ENCODE results near the gene TSPAN9. TPM values are rescaled to one million over a fixed set of nuclear protein-coding genes. Genes with fewer than 3 reads are reported as not detected.

Gene TSPAN9
- total and polyA plus RNA-seq, 4 experiments from 2014 or later, result 0.67 to 0.84 TPM; not detected in 2

DNA sequence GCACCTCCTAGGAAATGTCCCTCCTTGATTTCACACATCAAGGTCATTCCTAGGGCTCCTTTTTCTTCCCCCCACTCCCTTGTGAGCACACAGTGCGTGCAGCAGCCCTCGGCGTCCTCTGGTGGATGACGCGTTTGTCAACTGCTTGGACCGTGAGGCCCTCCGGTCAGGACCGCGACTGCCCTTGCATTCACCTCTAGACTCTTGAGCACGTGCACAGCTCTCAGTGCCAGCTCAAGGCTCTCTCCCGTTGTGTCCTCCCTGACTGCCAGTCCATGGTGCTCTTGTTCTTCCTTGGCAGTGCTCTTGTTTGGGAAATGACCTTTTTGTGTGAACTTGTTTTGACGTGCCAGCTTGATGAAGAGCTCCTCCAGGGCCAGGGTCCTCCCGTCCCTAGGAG lies 67.9 kb downstream of the TSPAN9 start:
- ChIA-PET CTCF (ENCODE audit: partially characterized antibody) (interaction anchor here (1.1 kb wide), 1 partner anchor 10 kb away, joined by 7 read pairs; no protein-coding TSS in a partner anchor), POLR2A (ENCODE audit: partially characterized antibody) (no interaction called here)
- Histone ChIP-seq H3K27me3 (ENCODE audit: insufficient read depth, low read length) (no peaks in the 10 kb centered on the region), H3K27ac (ENCODE audit: low read depth, low read length) (no peak overlapping the region), H3K36me3 (ENCODE audit: insufficient read depth, low read length) (no peaks in the 10 kb centered on the region), H3K4me1 (ENCODE audit: insufficient read depth, low read length) (no peaks in the 10 kb centered on the region), H3K9me3 (ENCODE audit: control insufficient read depth in 1 of 2, low read length in 2 of 2) (no peaks in the 10 kb centered on the region), H3K4me3 (ENCODE audit: low read length in 2 of 2) (no peak overlapping the region)
- intact Hi-C loops (cut with micrococcal nuclease), result no loop called here
- peaks cover 0 to 3% (median 0%) of the 10 kb centered on the region in 8 donors for H3K9me3 Mint-ChIP-seq
- no peaks in the 10 kb centered on the region for H3K4me1 Mint-ChIP-seq
- H3K27ac Mint-ChIP-seq, result no peak overlapping the region
- DNase-seq, result no peak
- H3K36me3 Mint-ChIP-seq, result no peaks in the 10 kb centered on the region
- H3K4me3 Mint-ChIP-seq, result no peak overlapping the region
- H3K27me3 Mint-ChIP-seq, result peaks cover 10 to 19% of the 10 kb centered on the region in 2 donors

DNA sequence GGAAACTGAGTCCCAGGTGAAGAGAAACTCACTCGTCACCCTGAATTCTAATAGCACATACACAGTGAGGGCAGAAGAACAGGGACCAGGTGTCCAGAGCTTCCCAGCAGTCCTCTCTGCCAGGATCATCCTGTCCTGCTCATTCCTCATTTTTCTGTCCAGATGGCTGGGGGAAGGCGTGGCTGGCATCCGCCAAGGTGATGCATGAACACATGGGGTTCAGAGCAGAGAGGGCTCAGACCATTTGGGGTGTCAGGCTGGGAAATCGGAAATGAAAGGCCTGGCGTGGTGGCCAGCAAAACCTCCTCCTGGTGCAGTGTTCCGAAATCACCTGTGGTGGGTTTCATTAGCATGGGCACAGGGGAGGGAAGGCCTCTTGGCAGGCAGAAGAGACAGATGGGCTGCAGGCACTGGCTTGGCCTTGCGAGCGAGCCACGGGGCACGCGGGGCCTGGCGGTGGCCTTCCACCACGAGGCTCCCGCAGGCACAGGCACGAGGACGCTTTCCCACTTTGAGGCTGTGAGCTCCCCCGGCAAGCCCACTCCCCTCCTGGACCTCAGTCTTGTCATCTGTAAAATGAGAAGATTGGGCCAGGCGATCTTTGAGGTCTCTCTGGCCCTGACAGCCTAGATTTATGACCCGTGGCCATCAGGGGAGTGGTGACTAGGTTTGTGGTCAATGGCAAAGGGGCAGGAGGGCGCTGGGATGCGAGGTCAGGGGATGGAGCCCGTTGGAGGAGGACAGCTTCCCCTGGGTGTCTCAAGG lies 68.5 kb downstream of the TSPAN9 start:
- POLR2A ChIA-PET (ENCODE audit: partially characterized antibody), result no interaction called here
- Mint-ChIP-seq H3K27me3 (peaks cover 9 to 18% of the 10 kb centered on the region in 2 donors), H3K36me3 (no peaks in the 10 kb centered on the region), H3K27ac (no peak overlapping the region), H3K9me3 (peaks cover 0 to 3% (median 0%) of the 10 kb centered on the region in 8 donors), H3K4me3 (no peak overlapping the region), H3K4me1 (no peaks in the 10 kb centered on the region)
- no peaks in the 10 kb centered on the region for H3K36me3 ChIP-seq (ENCODE audit: insufficient read depth, low read length)
- H3K9me3 ChIP-seq (ENCODE audit: control insufficient read depth in 1 of 2, low read length in 2 of 2), result no peaks in the 10 kb centered on the region
- no peak overlapping the region for H3K4me3 ChIP-seq (ENCODE audit: low read length in 2 of 2)
- intact Hi-C loops (cut with micrococcal nuclease), result no loop called here
- H3K27ac ChIP-seq (ENCODE audit: low read depth, low read length), result no peak overlapping the region
- no peak for DNase-seq
- no peaks in the 10 kb centered on the region for H3K27me3 ChIP-seq (ENCODE audit: insufficient read depth, low read length)
- CTCF ChIA-PET (ENCODE audit: partially characterized antibody), result no interaction called here
- no peaks in the 10 kb centered on the region for H3K4me1 ChIP-seq (ENCODE audit: insufficient read depth, low read length)

DNA sequence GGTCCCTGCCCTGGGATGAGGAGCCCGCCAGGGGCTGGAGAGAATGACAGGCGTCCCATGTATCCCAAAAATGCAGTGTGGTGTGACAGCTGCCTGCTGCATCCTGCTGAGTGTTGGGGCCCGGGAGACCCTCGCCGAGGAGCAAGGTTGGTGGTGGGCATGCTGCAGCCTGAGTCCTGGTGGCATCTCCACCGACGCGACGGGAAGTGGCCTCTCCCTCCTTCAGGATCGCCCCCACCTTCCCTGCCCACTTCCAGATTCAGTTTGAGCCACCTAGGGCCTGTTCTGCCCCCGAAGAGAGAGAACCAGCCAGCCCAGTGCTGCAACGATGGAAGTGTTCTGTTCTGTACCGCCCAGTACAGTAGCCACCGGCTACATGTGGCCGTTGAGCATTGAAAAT lies 70.1 kb downstream of the TSPAN9 start:
- no peaks in the 10 kb centered on the region for H3K4me1 Mint-ChIP-seq
- Histone ChIP-seq H3K27me3 (ENCODE audit: insufficient read depth, low read length) (no peaks in the 10 kb centered on the region), H3K27ac (ENCODE audit: low read depth, low read length) (no peak overlapping the region), H3K4me1 (ENCODE audit: insufficient read depth, low read length) (no peaks in the 10 kb centered on the region), H3K36me3 (ENCODE audit: insufficient read depth, low read length) (no peaks in the 10 kb centered on the region), H3K9me3 (ENCODE audit: control insufficient read depth in 1 of 2, low read length in 2 of 2) (no peaks in the 10 kb centered on the region), H3K4me3 (ENCODE audit: low read length in 2 of 2) (no peak overlapping the region)
- ChIA-PET POLR2A (ENCODE audit: partially characterized antibody) (no interaction called here), CTCF (ENCODE audit: partially characterized antibody) (interaction anchor here (1.1 kb wide), 1 partner anchor 11 kb away, joined by 3 read pairs; no protein-coding TSS in a partner anchor)
- H3K27me3 Mint-ChIP-seq, result peaks cover 9 to 22% of the 10 kb centered on the region in 2 donors
- H3K9me3 Mint-ChIP-seq, result peaks cover 0 to 3% (median 0%) of the 10 kb centered on the region in 8 donors
- H3K4me3 Mint-ChIP-seq, result no peak overlapping the region
- DNase-seq, result no peak
- no peaks in the 10 kb centered on the region for H3K36me3 Mint-ChIP-seq
- intact Hi-C loops (cut with micrococcal nuclease), result no loop called here
- H3K27ac Mint-ChIP-seq, result no peak overlapping the region

DNA sequence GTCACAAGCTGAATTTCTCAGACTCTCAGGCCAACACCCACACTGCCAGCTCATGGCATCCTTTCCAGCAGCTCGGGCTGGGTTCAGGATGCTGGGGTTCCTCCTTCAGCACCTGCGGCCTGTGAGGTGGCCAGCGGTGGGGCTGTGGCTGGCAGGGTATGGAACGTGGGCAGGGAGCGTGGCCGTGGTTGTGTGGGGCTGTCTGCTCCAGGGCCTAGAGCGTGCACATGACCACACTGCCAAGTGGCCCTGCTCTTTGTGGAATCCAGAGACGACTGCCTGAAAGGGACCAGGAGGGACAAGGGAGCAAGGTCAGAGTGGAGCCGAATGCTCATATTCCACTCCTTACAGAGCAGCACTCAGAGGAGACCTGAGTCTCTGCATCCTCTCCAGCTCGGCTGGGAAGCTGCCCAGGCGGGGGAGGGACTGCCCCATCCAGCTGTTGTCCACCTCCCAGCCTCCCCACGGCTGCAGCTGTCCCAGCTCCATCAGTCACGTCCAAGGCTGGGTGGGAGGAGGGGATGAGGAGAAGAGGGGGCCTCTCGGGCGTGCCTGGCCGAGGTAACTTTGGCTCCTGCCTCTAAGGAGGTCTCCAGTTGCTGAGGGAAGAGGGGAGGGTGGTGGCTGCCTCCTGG lies 71.3 kb downstream of the TSPAN9 start:
- ChIA-PET POLR2A (ENCODE audit: partially characterized antibody) (no interaction called here), CTCF (ENCODE audit: partially characterized antibody) (no interaction called here)
- Histone ChIP-seq H3K4me1 (ENCODE audit: insufficient read depth, low read length) (no peaks in the 10 kb centered on the region), H3K27me3 (ENCODE audit: insufficient read depth, low read length) (no peaks in the 10 kb centered on the region), H3K4me3 (ENCODE audit: low read length in 2 of 2) (no peak overlapping the region), H3K36me3 (ENCODE audit: insufficient read depth, low read length) (no peaks in the 10 kb centered on the region), H3K9me3 (ENCODE audit: control insufficient read depth in 1 of 2, low read length in 2 of 2) (no peaks in the 10 kb centered on the region), H3K27ac (ENCODE audit: low read depth, low read length) (no peak overlapping the region)
- Mint-ChIP-seq H3K9me3 (peaks cover 0 to 3% (median 0%) of the 10 kb centered on the region in 8 donors), H3K4me1 (no peaks in the 10 kb centered on the region), H3K36me3 (no peaks in the 10 kb centered on the region), H3K4me3 (no peak overlapping the region), H3K27me3 (peaks cover 9 to 22% of the 10 kb centered on the region in 2 donors), H3K27ac (no peak overlapping the region)
- no peak for DNase-seq
- intact Hi-C loops (cut with micrococcal nuclease), result no loop called here

DNA sequence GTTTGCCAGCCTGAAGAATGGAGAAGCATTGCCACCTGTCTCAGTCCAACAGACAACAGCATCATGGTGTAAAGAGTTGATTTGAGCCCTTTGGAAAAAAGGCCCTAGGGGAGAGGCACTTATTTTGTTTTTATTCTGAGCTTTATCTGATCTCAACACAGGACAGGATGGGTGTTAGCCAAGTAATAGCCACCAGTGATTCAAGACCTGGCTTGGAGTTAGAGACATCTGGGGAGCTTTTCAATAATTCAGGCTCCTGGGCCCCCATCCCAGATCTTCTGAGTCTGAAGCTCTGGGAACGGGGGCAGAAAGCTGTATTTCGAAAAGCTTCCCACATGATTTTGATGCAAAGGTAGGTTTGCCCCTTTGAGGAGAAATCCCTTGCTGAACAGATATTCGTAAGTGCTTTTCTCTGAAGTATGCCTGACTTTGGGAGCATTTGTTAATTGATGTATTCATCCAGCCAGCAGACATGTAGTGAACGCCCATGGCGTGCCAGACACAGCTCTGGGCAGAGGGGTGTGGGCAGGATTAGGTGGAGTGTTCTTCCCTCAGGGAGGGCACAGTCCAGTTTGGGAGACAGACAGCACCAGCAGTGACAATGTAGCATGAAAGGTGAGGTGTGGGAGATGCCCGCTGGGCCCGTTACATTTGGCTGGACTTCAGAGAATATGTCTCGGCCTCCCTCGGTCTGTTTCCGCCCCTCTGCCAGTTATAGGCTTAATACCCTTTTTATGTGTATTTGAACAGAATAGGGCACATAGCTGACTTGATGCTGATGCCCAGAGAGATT lies 72.5 kb downstream of the TSPAN9 start:
- no peak overlapping the region for H3K27ac ChIP-seq (ENCODE audit: low read depth, low read length)
- Mint-ChIP-seq H3K27ac (no peak overlapping the region), H3K27me3 (peaks cover 9 to 22% of the 10 kb centered on the region in 2 donors), H3K9me3 (no peaks in the 10 kb centered on the region), H3K4me1 (no peaks in the 10 kb centered on the region), H3K4me3 (no peak overlapping the region), H3K36me3 (no peaks in the 10 kb centered on the region)
- intact Hi-C loops (cut with micrococcal nuclease), result no loop called here
- H3K4me1 ChIP-seq (ENCODE audit: insufficient read depth, low read length), result no peaks in the 10 kb centered on the region
- DNase-seq, result no peak
- CTCF ChIA-PET (ENCODE audit: partially characterized antibody), result interaction anchor here (2.0 kb wide), 1 partner anchor 13 kb away, joined by 7 read pairs; no protein-coding TSS in a partner anchor
- no peaks in the 10 kb centered on the region for H3K36me3 ChIP-seq (ENCODE audit: insufficient read depth, low read length)
- H3K9me3 ChIP-seq (ENCODE audit: control insufficient read depth in 1 of 2, low read length in 2 of 2), result no peaks in the 10 kb centered on the region
- no peaks in the 10 kb centered on the region for H3K27me3 ChIP-seq (ENCODE audit: insufficient read depth, low read length)
- POLR2A ChIA-PET (ENCODE audit: partially characterized antibody), result interaction anchor here (0.6 kb wide), 1 partner anchor 136 kb away, joined by 3 read pairs; no protein-coding TSS in a partner anchor
- H3K4me3 ChIP-seq (ENCODE audit: low read length in 2 of 2), result no peak overlapping the region

DNA sequence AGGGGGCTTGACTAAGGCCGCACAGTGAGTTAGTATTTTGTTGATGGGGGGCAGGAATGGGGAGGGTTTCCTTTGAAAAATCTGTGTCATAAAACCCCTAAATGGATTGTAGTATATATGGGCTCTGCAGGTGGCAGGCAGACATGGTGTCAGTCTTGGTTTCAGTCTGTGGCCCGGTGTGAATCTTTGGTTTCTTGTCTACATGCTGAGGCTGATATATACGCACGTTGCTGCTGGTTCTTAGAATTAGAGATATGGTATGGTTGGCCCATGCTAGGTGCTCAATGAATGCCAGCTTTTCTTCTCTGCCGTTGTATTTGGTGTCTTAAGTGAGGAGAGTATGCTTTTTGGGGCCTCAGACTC lies 73.1 kb downstream of the TSPAN9 start:
- Mint-ChIP-seq H3K27me3 (peaks cover 7 to 20% of the 10 kb centered on the region in 2 donors), H3K9me3 (no peaks in the 10 kb centered on the region), H3K36me3 (no peaks in the 10 kb centered on the region), H3K27ac (no peak overlapping the region), H3K4me1 (no peaks in the 10 kb centered on the region), H3K4me3 (no peak overlapping the region)
- POLR2A ChIA-PET (ENCODE audit: partially characterized antibody), result no interaction called here
- no peak overlapping the region for H3K27ac ChIP-seq (ENCODE audit: low read depth, low read length)
- H3K36me3 ChIP-seq (ENCODE audit: insufficient read depth, low read length), result no peaks in the 10 kb centered on the region
- intact Hi-C loops (cut with micrococcal nuclease), result no loop called here
- no peaks in the 10 kb centered on the region for H3K27me3 ChIP-seq (ENCODE audit: insufficient read depth, low read length)
- CTCF ChIA-PET (ENCODE audit: partially characterized antibody), result interaction anchor here (2.0 kb wide), 1 partner anchor 13 kb away, joined by 7 read pairs; no protein-coding TSS in a partner anchor
- no peaks in the 10 kb centered on the region for H3K4me1 ChIP-seq (ENCODE audit: insufficient read depth, low read length)
- H3K9me3 ChIP-seq (ENCODE audit: control insufficient read depth in 1 of 2, low read length in 2 of 2), result no peaks in the 10 kb centered on the region
- DNase-seq, result no peak
- H3K4me3 ChIP-seq (ENCODE audit: low read length in 2 of 2), result no peak overlapping the region
